Mammary epithelial cell (primary cell): ENCODE measurements around the gene MYO3B.

Experiments used
- EZH2 ChIP-seq: IDR thresholded peaks from 2 replicates; pipeline ENCODE4 v1.6.1; 2012; ENCODE audit warnings: low read length, inconsistent platforms, borderline replicate concordance
- TF ChIP-seq, protein P1 (sequence below), 2 donors: IDR thresholded peaks in 1 of 2; conservative IDR thresholded peaks in 1 of 2; 2 replicates each; pipeline ENCODE4 v1.5.1; 2011 to 2012; ENCODE audit warnings: inconsistent platforms in 2 of 2, low read length in 2 of 2, mild to moderate bottlenecking in 2 of 2, control low read depth in 1 of 2, low read depth in 1 of 2; ENCODE audit not compliant: insufficient read depth in 1 of 2; ENCODE audit errors: extremely low read depth in 1 of 2

DNA sequence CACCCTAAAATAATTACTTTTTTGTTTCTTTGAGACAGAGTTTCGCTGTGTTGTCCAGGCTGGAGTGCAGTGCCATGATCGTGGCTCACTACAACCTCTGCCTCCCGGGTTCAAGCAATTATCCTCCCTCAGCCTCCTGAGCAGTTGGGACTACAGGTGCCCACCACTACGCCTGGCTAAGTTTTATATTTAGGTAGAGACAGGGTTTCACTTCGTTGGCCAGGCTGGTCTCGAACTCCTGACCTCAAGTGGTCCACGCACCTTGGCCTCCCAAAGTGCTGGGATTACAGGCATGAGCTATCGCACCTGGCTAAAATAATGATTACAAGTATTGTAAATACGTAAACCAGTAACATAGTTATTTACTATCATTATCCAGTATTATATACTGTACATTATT lies 279.8 kb downstream of the MYO3B start:
- TF ChIP-seq EZH2 = no peak
- TF ChIP-seq, protein P1, sequence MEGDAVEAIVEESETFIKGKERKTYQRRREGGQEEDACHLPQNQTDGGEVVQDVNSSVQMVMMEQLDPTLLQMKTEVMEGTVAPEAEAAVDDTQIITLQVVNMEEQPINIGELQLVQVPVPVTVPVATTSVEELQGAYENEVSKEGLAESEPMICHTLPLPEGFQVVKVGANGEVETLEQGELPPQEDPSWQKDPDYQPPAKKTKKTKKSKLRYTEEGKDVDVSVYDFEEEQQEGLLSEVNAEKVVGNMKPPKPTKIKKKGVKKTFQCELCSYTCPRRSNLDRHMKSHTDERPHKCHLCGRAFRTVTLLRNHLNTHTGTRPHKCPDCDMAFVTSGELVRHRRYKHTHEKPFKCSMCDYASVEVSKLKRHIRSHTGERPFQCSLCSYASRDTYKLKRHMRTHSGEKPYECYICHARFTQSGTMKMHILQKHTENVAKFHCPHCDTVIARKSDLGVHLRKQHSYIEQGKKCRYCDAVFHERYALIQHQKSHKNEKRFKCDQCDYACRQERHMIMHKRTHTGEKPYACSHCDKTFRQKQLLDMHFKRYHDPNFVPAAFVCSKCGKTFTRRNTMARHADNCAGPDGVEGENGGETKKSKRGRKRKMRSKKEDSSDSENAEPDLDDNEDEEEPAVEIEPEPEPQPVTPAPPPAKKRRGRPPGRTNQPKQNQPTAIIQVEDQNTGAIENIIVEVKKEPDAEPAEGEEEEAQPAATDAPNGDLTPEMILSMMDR (conservative IDR thresholded peaks at IDR 0.05 in 1 of 2, IDR thresholded peaks at IDR 0.05 in 1 of 2; ENCODE audit: extremely low read depth in 1 of 2, insufficient read depth in 1 of 2, low read depth in 1 of 2, low read length in 2 of 2) = no peak
